ENCODE data around the gene SESN2. TPM values are rescaled to one million over a fixed set of nuclear protein-coding genes. Genes with fewer than 3 reads are reported as not detected.

SESN2 gene
- total RNA-seq, 1 donor from 2014 or later, result 22.2 TPM

- DNase-seq (ENCODE audit: low spot score, unreplicated experiment), result no peak
- Mint-ChIP-seq H3K27me3 (no peaks in the 10 kb centered on the region), H3K27ac (peak overlapping the region; percentile 78), H3K36me3 (ENCODE audit: insufficient read depth) (no peaks in the 10 kb centered on the region), H3K4me3 (ENCODE audit: low read depth) (no peak overlapping the region), H3K4me1 (ENCODE audit: low read depth) (peaks cover 4% of the 10 kb centered on the region), H3K9me3 (ENCODE audit: low read depth) (no peaks in the 10 kb centered on the region)
- TF ChIP-seq, protein P1, sequence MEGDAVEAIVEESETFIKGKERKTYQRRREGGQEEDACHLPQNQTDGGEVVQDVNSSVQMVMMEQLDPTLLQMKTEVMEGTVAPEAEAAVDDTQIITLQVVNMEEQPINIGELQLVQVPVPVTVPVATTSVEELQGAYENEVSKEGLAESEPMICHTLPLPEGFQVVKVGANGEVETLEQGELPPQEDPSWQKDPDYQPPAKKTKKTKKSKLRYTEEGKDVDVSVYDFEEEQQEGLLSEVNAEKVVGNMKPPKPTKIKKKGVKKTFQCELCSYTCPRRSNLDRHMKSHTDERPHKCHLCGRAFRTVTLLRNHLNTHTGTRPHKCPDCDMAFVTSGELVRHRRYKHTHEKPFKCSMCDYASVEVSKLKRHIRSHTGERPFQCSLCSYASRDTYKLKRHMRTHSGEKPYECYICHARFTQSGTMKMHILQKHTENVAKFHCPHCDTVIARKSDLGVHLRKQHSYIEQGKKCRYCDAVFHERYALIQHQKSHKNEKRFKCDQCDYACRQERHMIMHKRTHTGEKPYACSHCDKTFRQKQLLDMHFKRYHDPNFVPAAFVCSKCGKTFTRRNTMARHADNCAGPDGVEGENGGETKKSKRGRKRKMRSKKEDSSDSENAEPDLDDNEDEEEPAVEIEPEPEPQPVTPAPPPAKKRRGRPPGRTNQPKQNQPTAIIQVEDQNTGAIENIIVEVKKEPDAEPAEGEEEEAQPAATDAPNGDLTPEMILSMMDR (IDR thresholded peaks at IDR 0.05; ENCODE audit: unreplicated experiment), result no peak
These were observed 31.5 kb downstream of the SESN2 start for GRCh38 chr1:28290851-28291250.

GRCh38 chr1:28291711-28292110 is 32.4 kb downstream of the SESN2 start:
- Mint-ChIP-seq H3K4me3 (ENCODE audit: low read depth) (no peak overlapping the region), H3K4me1 (ENCODE audit: low read depth) (peaks cover 8% of the 10 kb centered on the region), H3K36me3 (ENCODE audit: insufficient read depth) (no peaks in the 10 kb centered on the region), H3K27ac (peak overlapping the region; percentile 1), H3K9me3 (ENCODE audit: low read depth) (no peaks in the 10 kb centered on the region), H3K27me3 (no peaks in the 10 kb centered on the region)
- no peak for DNase-seq (ENCODE audit: low spot score, unreplicated experiment)
- TF ChIP-seq, protein P1 (IDR thresholded peaks at IDR 0.05; ENCODE audit: unreplicated experiment), result no peak

DNA sequence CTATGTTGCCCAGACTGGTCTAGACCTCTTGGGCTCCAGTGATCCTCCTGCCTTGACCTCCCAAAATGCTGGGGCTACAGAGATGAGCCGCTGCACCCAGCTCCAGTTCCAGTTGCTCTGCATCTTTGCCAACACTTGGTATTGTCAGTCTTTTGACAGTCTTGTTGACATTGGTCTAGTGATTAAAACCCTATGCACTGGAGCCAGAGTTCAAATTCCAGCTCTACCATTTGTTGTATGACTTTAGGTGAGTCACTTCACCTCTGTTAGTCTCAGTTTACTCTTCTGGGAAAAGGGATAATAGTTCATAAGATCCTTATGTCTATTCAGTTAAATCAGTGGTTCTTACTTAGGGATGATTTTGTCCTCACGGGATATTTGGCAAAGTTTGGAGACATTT is 36.6 kb downstream of the SESN2 start:
- peaks cover 11% of the 10 kb centered on the region for H3K4me1 Mint-ChIP-seq (ENCODE audit: low read depth)
- no peaks in the 10 kb centered on the region for H3K27me3 Mint-ChIP-seq
- H3K9me3 Mint-ChIP-seq (ENCODE audit: low read depth), result no peaks in the 10 kb centered on the region
- TF ChIP-seq, protein P1 (IDR thresholded peaks at IDR 0.05; ENCODE audit: unreplicated experiment), result no peak
- no peak for DNase-seq (ENCODE audit: low spot score, unreplicated experiment)
- H3K4me3 Mint-ChIP-seq (ENCODE audit: low read depth), result peak overlapping the region; percentile 63
- H3K36me3 Mint-ChIP-seq (ENCODE audit: insufficient read depth), result no peaks in the 10 kb centered on the region
- peak overlapping the region; percentile 79 for H3K27ac Mint-ChIP-seq

- Mint-ChIP-seq H3K9me3 (ENCODE audit: low read depth) (no peaks in the 10 kb centered on the region), H3K27ac (peak overlapping the region; percentile 79), H3K4me1 (ENCODE audit: low read depth) (peaks cover 11% of the 10 kb centered on the region), H3K4me3 (ENCODE audit: low read depth) (peak overlapping the region; percentile 63), H3K27me3 (no peaks in the 10 kb centered on the region), H3K36me3 (ENCODE audit: insufficient read depth) (no peaks in the 10 kb centered on the region)
- peak; percentile 30 for DNase-seq (ENCODE audit: low spot score, unreplicated experiment)
- TF ChIP-seq, protein P1 (IDR thresholded peaks at IDR 0.05; ENCODE audit: unreplicated experiment), result no peak
These were observed 37.3 kb downstream of the SESN2 start for GRCh38 chr1:28296401-28297261.

- DNase-seq (ENCODE audit: low spot score, unreplicated experiment), result no peak
- Mint-ChIP-seq H3K27me3 (no peaks in the 10 kb centered on the region), H3K9me3 (ENCODE audit: low read depth) (no peaks in the 10 kb centered on the region), H3K36me3 (ENCODE audit: insufficient read depth) (no peaks in the 10 kb centered on the region), H3K4me1 (ENCODE audit: low read depth) (peaks cover 11% of the 10 kb centered on the region), H3K27ac (peak overlapping the region; percentile 71), H3K4me3 (ENCODE audit: low read depth) (no peak overlapping the region)
- TF ChIP-seq, protein P1 (IDR thresholded peaks at IDR 0.05; ENCODE audit: unreplicated experiment), result no peak
These were observed 38.5 kb downstream of the SESN2 start for GRCh38 chr1:28297826-28298225.

All from progenitor cell of endocrine pancreas (in vitro differentiated cells).